GM19043 (cell line): ENCODE results near the gene ABCA13.

Experiments
- ATAC-seq: cut with Tn5 transposase; IDR thresholded peaks from one replicate; pipeline ENCODE4 v1.9.1; 2021; ENCODE audit warnings: low read depth; ENCODE audit not compliant: unreplicated experiment

The ABCA13 gene

DNA sequence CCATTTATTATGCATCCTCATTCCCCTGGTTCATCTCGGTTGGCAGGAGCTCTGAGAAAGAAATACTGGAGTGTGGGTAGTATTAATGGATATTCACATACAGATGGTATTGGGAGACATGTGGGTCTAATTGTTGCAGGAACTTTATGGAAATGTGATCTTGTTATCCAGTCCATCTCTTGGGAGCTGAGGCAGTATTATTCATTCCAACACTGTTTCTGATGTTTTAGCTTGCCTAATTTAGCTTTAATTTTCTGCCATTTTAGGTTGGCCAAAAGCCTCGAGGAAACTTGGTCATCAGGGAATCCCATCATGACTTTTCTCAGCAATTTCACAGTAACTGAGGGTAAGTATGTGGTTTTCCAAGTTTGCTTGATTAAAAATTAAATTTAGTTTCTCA lies 125.7 kb downstream of the ABCA13 start:
- ATAC-seq = no peak

DNA sequence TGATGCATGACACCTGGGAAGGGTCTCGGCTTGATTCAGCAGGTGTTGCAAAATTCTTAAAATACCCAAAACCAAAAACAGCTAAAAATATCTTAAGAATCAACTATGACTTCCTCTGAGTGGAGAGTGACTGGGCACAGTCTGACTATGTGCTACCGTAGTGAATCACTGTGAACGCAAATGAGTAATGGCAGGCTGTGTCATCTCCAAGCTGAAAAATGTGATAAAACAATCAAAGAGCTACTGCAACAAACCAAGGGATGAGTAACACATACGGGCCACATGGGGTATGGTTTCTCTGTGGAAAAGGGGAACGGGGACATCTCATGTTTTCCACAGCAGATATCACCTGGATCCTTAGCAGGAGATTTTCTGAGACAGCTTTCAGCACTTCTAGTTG lies 127.5 kb downstream of the ABCA13 start:
- ATAC-seq = peak; percentile 53

DNA sequence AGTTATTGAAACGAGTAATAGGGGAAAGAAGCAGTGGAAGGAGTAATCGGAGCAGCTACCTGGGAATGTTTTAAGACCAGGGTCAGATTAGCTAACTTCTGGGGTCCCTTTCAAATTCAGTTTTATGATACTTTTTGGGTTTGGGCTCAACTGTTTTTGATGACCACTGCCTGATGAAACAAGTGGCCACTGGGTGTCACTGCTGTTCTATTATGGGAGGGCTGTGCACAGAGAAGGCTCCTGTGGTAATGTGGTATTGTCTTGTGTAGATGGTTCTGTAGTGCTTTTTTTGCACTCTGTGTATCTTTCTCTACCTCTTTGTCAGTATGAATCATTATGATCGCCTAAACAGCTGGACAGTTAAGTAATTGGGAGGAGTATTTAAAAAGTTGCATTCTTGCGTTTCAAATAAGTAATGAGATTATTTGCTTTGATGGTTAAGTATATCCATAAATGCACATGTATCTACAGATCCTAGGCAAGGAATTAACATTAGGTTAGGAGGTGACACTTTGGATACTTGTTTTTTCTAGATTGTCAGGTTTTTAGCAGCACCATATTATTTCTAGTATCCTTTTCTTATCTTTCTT lies 128.4 kb downstream of the ABCA13 start:
- peak; percentile 91 for ATAC-seq

DNA sequence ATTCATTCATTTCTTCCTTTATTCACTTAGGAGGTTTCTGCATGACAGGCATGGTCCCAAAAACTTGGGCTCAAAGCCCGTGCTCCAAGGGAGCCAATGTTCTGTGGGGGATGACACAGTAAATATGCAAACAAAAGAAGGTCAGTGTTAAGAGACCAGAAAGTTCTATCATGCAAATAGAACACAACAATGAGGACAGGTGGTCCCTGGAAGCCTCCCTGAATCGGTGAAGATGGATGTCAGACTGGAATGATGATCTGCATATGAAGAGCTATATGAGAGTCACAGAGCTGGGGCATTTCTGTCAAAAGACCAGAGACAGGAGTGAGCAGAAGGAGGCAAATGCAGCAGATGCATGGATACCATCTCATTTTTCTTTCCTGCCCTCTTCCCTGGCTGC lies 129.0 kb downstream of the ABCA13 start:
- no peak for ATAC-seq

DNA sequence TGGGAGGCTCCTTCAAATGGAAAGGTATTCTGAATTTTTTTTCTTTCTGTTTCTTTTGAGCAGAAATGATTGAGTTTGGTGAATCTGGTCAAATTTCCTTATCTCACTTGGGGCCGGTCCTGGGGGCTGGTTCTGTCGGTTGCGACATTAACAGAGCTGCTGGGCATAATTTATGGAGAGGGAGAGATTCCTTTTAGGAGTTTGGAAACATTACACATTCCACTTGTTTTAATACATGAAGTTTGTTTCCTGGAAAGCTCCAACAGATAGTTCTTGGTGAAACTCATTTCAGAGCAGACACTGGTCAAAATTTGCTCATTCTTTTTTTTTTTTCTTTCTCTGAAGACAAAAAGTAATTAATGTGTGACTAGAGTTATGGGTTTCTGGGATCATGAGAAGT lies 129.9 kb downstream of the ABCA13 start:
- no peak for ATAC-seq

DNA sequence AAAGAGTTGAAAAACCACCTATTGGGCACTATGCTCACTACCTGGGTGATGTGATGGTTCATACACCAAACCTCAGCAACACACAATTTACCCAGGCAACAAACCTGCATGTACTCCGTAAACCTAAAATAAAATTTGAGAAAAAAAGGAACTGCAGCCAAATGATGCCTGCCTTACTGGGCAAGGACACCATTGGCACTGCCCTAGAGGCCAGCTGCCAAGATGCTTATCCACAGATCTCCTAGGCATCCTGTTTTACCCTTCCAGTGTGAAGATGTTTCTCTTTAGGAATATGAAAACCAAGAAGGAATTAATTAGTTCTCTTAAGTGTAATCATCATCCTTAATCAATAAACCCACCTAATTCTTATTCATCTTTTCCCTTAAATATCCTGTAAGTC lies 133.4 kb downstream of the ABCA13 start:
- ATAC-seq = no peak

DNA sequence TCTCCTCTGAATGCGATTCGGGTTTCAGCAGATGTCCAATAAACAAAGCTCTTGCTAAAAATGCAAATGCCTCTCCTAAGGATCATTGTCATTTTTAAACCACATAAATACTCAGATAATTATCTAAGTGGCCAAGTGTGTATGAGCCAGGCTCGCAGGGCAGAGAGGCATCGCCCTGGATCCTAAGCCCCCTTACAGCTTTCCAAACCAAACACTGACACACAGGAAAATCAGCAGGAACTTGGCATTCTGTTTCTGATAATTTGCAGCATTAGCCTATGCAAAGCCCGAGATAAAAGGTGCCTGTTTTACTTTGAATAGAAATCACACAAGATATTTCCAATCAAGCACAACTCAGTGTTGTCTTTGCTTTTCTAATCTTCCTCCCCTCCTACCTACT lies 134.4 kb downstream of the ABCA13 start:
- ATAC-seq = no peak

DNA sequence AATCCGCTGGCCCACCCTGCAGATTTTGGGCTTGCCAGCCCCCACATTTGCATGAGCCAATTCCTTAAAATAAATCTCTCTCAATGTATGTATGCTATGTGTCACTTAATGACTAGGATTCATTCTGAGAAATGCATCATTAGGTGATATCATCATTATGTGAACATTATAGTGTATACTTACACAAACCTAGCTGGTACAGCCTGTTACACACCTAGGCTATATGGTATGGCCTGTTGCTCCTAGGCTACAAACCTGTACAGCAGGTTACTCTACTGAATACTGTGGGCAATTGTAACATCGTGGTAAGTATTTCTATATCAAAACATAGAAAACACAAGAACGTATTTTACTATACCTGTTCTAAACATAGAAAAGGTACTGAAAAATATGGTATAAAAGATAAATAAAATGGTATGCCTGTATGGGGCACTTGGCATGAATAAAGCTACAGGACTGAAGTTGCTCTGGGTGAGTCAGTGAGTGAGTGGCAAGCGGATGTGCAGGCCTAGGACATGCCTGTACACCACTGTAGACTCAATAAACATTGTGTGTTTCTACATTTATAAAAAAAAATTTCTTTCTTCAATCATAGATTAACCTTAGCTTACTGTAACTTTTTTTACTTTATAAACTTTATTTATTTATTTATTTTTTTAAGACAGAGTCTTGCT lies 135.9 kb downstream of the ABCA13 start:
- no peak for ATAC-seq

DNA sequence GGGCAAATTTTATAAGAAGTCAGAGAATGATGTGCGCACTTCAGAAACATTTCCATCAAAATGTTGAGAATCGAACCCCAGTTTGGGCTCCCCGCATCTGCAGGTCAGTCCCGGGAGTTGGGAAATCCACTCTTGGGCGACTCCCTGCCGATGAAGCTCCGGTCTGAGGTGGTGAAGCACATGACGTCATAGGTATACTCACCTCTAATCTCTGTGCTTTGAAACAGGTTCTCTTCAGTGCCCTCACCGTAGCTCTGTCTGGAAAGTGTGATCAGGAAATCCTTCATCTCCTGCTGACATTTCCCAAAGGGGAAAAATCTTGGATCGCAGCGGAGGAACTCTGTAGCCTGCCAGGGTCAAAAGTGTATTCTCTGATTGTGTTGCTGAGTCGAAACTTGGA lies 138.5 kb downstream of the ABCA13 start:
- ATAC-seq = no peak

DNA sequence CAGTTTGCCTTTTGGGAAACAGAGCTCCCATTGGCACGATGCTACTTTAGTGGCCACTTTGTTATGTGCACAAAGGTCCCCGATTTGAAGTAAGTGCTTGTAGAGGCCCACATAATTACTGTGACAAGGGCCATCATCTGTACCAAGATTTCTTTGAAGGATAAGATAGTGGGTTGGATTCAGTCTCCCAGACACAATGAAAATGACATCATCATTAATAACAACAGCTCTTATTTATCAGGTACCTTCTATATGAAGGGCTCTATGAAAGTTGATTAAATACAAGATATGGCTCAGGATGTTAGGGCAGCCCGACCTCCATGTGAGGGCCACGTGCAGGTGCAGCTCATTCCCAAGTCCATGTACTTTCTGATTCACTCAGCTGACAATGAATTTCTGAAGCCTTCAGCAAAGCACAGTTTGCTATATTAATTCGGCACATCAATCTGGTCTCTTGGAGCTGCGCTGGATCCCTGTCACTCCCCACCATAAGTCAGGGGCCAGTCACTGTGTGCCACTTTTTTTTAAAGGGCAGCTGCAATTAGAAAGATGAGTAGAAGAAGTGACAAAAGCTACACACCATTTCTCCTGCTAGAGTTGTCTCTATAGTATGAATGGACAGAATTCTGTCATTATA lies 140.3 kb downstream of the ABCA13 start:
- ATAC-seq = no peak

DNA sequence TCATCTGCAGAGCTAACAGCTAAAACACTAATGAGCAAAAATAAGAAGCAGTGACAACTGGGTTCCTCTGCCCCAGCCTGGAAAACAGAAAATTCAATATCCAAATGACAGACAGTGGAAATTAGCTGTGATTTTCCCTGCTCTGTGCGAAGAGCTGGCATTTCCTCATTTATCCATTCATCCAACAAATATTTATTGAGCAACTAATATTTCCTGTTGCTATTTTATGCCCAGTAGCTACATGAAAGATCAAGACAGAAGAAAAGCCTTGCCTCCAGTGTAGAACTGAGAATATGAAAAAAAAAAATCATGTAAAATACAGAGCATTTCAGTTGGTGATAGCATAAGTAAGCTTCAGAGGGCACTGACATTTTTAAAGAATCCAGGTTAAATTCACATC lies 140.9 kb downstream of the ABCA13 start:
- no peak for ATAC-seq

DNA sequence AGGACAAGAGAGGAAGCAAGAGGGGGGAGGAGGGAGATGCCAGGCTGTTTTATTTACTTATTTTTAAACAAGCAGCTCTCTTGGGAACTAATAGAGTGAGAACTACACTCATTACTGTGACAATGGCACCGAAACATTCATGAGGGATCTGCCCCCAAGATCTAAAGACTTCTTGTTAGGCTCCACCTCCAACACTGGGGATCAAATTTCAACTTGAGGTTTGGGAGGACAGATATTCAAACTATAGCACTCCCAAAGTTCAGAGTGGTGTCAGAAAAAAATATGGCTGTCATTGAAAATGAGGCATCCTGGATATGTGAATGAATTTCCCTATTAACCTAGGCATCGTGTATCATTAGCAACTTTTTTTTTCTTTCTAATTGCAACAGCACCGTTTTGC lies 145.5 kb downstream of the ABCA13 start:
- no peak for ATAC-seq

DNA sequence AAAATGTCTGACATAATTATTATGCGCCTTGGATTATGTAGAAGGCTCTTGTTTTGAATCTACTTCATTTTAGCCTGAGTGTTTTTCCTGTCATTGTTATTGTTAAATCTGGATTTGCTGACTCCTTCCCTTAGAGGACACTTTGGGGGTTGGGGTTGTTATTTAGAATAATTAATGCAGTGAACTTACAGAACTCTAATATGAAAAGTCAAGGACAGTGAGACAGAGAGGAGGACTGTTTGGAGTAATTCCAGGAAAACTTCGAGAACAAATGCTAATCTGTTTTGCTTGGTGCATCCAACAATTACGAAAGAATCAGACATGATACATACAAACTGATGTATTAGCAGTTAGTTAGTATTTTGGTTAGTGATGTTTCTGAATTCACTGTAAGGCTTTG lies 146.1 kb downstream of the ABCA13 start:
- ATAC-seq = no peak

DNA sequence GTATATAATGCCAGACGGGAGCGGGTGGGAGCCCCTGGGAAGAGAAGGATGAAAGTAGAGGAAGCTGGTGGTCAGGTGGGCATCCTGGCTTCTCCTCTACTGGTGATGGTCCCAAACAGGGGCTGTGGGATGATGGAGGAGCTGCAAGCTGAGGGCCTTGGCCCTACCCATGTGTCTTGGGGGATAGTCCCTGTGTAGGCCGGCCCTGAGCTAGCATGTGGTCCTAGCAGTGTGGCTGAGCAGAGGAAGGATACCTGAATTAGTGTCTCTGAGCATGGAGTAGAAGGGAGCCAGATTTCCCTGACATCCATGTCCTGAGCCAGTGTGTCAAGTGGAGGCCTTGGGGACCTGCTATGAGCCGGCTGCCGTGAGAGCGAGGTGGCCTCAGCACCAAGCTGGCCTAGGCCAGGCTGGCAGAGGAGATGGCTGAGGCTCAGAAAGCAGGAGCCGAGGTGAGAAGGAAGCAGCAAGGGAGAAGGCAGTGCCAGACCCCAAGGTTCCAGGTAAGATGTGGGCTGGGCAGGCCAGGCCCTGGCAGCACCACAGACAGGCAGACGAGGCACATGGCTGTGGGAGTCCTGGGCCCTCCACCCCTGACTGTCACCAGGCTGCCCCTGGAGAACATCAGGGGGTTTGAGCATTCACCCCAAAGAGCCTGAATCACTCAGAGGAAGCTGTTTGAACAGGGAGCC lies 150.2 kb downstream of the ABCA13 start:
- ATAC-seq = no peak

DNA sequence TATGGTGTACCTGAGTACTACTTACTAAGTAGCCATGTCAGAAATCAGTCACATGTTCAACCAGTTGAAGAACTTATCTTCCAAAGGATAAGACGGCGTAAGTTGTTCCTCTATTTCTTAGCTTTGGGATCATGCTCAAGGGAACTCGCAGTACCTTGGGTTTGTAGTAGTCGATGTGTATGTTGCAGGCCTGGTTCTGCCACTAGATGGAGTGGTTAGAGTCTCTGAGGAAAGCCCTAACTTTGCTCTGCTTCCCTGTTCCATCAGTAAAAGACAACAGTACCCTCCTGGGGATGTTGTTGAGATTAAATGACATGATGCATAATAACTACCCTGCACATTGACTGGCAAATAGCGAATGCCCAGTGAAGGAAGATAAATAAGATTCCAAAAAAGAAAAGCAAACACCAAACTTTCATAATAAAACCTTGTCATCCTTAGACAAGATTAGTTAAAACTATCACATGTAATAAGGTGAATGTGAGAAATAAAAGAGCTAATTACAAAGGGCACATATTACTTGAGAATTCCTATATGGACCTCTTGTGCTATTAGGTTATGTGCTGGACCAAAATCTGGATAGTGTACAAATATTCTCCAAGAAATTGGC lies 165.9 kb downstream of the ABCA13 start:
- no peak for ATAC-seq

DNA sequence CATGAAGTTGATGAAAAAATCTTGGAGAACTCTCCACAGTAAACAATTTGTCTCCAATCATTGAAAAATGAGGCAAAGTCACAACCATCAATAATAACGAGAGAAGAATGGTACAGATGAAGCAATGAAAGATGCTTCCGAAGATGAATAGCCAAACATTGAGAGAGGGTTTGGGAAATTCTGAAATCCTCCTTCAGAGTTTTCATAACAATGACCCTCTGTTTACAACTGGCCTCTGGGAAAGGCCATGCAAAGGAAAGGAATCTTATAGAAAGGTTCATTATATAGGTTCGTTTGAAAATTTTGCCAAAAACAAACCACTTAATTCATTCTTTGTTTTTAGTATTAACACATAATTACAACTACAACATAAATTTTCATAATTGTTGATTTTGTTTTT lies 166.5 kb downstream of the ABCA13 start:
- ATAC-seq = no peak

DNA sequence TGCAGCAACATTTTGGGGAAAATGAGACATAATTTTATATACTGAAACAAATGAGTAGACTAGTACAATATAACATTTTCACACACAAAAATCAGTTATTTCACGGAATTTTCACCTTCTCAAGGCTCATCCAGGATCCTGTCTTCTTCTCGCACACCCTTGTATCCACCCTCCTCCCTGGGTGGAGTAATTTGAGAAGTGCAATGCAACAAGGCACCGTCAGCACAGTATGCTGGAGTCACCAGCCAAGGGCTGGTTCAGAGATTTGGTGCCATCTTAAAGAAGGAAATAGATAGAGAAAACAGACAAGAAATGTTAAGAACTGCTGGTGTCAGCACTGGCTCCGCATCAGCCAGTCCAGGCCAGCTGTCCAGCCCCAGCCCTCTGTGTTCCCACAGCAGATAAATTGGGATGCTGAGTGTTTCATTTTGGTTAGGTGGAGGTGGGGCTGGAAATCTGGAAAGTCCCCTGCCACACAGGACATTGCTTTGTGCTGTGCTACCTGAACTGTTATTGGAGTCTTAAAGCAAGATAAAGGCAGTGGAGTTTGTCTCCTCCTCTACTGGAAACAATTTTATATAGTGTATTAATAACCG lies 176.1 kb downstream of the ABCA13 start:
- ATAC-seq = no peak

DNA sequence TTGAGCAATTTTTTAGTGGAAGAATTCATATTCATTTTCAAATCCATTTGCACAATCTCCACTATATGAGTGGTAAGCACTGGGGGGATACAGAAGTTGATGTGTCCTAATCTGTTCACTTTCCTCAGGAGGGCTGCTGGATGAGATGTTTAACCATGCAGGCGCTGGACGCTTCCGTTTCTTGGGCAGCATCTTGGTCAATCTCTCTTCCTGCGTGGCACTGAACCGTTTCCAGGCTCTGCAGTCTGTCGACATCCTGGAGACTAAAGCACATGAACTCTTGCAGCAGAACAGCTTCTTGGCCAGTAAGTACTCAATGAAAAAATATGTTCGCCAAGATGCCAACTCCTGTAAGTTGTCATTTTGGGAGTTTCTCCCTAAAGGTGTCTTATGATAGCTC lies 179.3 kb downstream of the ABCA13 start:
- no peak for ATAC-seq

DNA sequence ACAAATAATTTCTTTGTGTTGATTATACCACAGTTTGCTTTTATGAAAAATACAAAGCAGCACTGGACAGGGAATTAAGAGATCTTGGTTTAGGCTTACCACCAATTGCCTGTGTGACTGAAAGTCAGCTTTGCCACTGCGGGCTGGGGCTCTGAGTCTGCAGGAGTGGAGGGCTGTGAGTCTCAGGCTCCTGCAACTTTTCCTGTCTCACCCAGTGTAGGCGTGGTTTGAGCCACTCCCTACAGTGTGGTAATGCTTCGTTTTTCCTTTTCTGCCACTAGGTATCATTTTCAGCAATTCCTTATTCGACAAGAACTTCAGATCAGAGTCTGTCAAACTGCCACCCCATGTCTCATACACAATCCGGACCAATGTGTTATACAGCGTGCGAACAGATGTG lies 180.6 kb downstream of the ABCA13 start:
- no peak for ATAC-seq

DNA sequence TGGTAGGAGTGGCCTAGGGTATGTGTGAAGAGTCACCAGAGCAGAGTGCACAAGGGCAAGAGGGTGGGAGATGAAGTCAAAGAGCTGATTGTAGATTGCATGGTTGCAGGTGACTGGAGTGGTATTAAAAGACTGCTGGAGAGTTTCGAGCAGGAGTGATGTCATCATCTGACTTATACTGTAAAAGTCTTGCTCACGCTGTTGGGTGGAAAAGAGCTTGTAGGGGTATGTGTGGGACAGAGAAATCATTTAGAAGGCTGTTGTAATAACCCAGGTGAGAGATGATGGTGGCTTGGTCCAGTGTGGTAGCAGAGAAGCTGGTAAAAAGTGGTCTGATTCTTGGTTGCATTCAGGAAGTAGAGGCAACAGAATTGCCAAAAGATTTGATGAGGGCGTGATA lies 184.1 kb downstream of the ABCA13 start:
- no peak for ATAC-seq

DNA sequence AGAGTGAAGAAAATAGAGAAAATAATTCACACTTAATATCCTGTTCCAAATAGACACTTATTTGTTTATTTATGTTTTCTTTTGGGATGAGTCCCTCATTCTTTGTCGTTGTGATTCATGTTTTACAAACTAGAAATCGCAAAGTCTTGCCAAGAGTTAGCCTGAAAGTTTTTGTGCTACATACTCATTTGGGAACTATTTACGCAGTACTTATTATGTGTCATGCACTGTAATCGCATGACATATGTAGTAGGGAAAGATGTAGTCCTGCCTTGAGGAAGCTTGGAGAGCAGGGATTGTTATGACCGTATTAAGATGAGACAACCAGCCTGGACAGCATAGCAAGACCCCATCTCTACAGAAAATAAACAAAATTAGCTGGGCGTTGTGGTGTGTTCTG lies 189.3 kb downstream of the ABCA13 start:
- no peak for ATAC-seq
